ENCODE measurements around the gene EPB41. TPM values are rescaled to one million over a fixed set of nuclear protein-coding genes. Genes with fewer than 3 reads are reported as not detected.
"Not testable (repeated sequence)": the region's sequence is repeated elsewhere in the genome, so short reads cannot be mapped to it uniquely, and the experiment has no call there.

Gene EPB41
- total RNA-seq, 3 donors from 2014 or later, result 64.3 to 66.3 (median 65.8) TPM

DNA sequence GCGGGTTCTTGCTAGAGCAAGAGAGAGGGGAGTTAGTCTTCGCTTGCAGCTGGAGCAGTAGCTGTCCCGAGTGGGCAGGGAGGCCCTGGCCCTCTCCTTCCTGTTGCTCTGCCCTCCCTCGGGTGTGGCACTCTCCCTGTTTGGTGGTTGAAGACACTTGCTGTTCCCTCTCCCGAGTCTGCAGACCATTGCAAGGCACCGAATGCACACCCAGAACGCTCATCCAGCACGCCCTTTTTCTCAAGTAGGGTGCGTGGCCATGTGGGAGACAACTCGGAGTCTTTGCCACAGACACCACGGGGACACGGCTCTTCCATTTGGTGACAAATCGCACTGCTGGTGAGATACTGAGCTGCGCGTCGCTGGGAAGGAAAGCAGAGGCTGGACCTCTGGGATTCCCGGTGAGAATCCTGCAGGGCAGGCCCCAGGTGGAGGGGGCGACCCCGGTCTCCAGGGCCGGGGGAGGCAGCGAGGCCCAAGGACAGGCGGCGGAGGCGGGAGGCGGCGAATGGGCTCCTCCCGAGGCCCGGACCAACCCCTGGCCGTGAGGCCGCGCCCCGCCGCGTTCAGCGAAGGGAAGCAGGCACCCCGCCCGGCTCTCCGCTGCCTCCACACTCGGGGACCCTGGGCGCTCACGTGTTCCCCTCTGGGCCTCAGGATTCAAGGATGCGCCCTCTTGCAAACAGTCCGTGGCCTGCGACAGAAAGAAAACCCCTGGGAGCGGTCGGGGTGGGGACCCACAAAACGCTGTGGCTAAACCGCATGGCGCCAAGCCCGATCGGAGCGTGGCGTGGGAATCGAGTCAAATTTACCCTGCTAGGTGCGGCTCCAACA, 219.7 kb downstream of the EPB41 start:
- no peak overlapping the region for H3K4me3 Mint-ChIP-seq
- H3K4me1 Mint-ChIP-seq (ENCODE audit: low read depth), result no peaks in the 10 kb centered on the region
- no peaks in the 10 kb centered on the region for H3K9me3 Mint-ChIP-seq
- ATAC-seq (peak; percentile 38 to 69), DNase-seq (no peak)
- H3K36me3 Mint-ChIP-seq (ENCODE audit: insufficient read depth), result no peaks in the 10 kb centered on the region
- peaks cover 12% of the 10 kb centered on the region for H3K27me3 Mint-ChIP-seq (ENCODE audit: low read depth)

DNA sequence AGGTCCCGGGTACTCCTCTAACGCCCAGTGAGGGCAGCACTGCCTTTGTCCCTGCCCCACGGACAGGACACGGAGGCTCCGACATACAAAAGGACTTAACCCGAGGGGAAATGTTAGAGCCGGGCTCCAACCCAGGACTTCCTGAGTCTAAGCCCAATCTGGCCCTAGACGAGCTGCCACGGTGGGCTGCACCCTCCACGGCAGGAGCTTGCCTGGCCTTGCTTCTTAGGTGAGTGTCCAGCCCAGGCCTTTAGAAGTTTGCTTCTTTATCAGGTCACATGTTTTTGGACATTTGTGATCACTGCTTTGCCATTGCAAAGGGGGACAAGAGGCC, 220.3 kb downstream of the EPB41 start:
- Mint-ChIP-seq H3K27me3 (ENCODE audit: low read depth) (peaks cover 12% of the 10 kb centered on the region), H3K36me3 (ENCODE audit: insufficient read depth) (no peaks in the 10 kb centered on the region), H3K4me1 (ENCODE audit: low read depth) (no peaks in the 10 kb centered on the region), H3K4me3 (no peak overlapping the region), H3K9me3 (no peaks in the 10 kb centered on the region)
- DNase-seq (no peak), ATAC-seq (peak in 1 of 2 donors; percentile 35)

DNA sequence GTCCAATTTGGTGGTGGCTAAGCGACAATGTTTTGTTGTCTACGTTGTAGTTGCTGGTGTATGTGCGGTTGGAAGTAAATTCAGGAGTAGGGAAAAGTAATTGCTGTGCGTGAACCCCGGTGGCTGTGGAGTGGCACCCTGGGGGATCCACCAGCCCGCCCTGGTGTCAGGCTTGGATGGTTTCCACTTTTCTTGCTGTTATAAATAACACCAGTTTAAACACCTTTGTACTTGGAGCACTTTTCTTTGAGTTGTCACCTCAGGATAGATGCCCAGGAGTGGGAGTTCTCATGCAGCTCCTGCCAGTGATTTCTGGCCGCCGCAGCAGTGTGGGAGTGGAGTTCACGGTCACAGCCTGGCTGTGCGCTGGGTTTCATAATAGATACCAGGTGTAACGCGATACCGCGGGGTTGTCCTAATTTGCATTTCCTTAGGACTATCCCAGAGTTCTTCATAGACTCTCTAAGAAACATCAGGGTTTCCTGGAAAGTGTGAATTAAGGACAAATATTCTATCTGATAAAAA, 222.1 kb downstream of the EPB41 start:
- no peaks in the 10 kb centered on the region for H3K9me3 Mint-ChIP-seq
- H3K27me3 Mint-ChIP-seq (ENCODE audit: low read depth), result peaks cover 12% of the 10 kb centered on the region
- no peaks in the 10 kb centered on the region for H3K4me1 Mint-ChIP-seq (ENCODE audit: low read depth)
- H3K36me3 Mint-ChIP-seq (ENCODE audit: insufficient read depth), result no peaks in the 10 kb centered on the region
- ATAC-seq (no peak), DNase-seq (no peak)
- H3K4me3 Mint-ChIP-seq, result no peak overlapping the region

DNA sequence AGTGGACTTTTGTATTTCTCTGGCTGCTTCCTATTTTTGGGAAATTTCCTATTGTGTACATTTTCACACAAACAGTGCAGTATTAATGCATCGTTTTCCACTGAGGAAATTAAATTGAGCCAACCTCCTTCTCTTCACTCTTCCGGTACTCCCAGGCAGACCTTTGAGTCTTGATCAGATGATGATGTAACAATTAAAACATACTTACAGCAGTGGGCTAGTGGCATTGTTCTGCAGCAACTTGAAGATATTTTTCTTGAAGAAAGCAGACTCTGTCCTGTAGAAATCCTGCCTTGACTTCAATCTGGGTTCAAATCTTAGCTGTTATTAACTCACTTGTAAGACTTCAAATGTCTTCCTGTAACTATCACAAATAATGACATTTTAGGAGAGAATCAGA, 228.3 kb downstream of the EPB41 start:
- Mint-ChIP-seq H3K27me3 (ENCODE audit: low read depth) (no peaks in the 10 kb centered on the region), H3K9me3 (no peaks in the 10 kb centered on the region), H3K4me1 (ENCODE audit: low read depth) (no peaks in the 10 kb centered on the region), H3K36me3 (ENCODE audit: insufficient read depth) (peaks cover 29% of the 10 kb centered on the region), H3K4me3 (no peak overlapping the region)
- ATAC-seq, result no peak
- no peak for DNase-seq

DNA sequence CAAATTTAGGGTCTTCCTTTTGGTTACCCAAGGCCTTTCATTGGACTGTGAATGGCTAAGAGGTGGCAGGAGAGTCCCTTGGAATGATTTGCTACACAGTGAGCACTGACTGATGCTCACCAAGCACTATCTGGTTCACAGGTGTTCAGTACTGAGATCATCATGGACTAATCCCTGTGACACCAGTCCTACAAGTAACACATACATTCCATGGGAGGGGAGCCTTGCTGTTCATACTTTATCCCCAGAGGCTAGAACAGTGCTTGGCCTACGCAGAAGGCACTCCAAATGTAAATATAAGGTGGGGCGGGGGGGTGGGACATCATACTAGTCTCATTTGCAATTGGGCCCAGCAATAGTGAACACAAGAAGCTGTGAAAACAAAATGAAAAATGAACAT, 229.8 kb downstream of the EPB41 start:
- no peak overlapping the region for H3K4me3 Mint-ChIP-seq
- DNase-seq (no peak), ATAC-seq (no peak)
- no peaks in the 10 kb centered on the region for H3K4me1 Mint-ChIP-seq (ENCODE audit: low read depth)
- H3K9me3 Mint-ChIP-seq, result no peaks in the 10 kb centered on the region
- no peaks in the 10 kb centered on the region for H3K27me3 Mint-ChIP-seq (ENCODE audit: low read depth)
- peaks cover 43% of the 10 kb centered on the region for H3K36me3 Mint-ChIP-seq (ENCODE audit: insufficient read depth)

DNA sequence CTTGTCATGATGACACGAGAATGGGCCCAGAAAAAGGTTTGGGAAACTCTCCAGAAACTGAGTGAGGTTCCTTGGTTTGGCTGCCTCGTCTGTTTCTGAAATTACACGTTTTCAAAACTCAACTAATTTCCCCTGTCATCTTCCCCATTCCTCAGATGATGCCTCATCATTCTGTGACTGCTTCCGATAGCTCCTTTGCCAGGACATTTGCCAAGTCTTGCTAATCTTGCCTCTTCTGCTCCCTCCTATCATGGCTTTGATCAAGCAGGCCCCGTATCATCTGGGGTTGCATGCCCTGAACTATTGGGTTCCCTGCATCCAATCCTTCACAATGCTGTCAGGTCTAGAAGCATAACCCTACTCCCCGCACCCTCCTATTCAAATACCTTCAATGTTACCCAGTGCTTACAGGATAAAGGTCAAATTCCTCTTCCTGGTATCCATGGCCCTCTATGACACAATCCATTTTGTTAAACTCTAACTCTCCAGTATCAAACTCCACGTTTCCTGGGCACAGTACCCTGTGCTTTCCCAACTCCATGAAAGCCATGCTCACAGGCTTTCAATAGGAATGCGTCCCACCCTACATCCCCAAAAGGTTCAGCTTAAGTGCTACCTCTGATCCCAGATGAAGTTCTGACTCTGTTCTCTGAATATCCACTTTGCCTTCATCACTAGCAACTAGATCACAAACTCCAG, 231.5 kb downstream of the EPB41 start:
- no peak overlapping the region for H3K4me3 Mint-ChIP-seq
- H3K36me3 Mint-ChIP-seq (ENCODE audit: insufficient read depth), result peaks cover 53% of the 10 kb centered on the region
- no peak for ATAC-seq
- H3K9me3 Mint-ChIP-seq, result no peaks in the 10 kb centered on the region
- H3K4me1 Mint-ChIP-seq (ENCODE audit: low read depth), result no peaks in the 10 kb centered on the region
- no peak for DNase-seq
- H3K27me3 Mint-ChIP-seq (ENCODE audit: low read depth), result no peaks in the 10 kb centered on the region

DNA sequence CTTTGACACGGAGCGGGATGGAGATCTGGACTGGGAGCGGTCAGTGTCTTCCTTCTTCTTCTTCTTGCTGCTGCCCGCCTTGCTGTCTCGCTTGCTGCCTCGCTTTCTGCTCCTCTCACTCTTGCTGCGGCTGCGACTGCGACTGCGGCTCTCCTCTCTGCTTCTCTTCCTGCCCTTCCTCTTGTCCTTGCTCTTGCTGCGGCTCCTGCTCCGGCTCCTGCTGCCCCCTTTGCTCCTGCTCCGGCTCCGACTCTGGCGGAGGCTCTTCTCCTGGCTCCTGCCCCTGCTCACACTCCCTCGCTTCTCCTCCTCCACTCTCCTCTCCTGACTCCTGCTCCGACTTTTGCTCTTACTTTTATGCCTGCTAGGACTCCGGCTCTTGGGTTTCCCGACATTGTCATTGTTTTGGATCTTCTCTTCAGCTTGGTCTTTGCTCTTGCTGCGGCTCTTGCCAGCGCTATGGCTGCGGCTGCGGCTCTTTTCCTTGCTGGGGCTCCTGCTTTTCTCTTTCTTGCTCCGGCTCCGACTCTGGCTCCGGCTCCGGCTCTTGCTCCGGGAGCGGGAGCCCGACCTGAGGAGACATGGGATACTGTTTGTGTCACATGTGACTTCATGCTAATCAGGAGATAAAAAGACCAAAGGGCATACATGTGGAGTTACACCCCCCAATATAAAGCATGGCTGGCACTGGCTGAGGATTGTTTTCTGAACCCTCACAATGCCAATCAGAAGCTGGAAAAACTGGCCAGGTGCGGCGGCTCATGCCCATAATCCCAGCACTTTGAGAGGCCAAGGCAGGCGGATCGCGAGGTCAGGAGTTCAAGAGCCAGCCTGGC, 234.5 kb downstream of the EPB41 start:
- Mint-ChIP-seq H3K4me1 (ENCODE audit: low read depth) (no peaks in the 10 kb centered on the region), H3K4me3 (no peak overlapping the region), H3K9me3 (no peaks in the 10 kb centered on the region), H3K27me3 (ENCODE audit: low read depth) (no peaks in the 10 kb centered on the region), H3K36me3 (ENCODE audit: insufficient read depth) (peaks cover 65% of the 10 kb centered on the region)
- DNase-seq, result no peak
- ATAC-seq, result no peak

DNA sequence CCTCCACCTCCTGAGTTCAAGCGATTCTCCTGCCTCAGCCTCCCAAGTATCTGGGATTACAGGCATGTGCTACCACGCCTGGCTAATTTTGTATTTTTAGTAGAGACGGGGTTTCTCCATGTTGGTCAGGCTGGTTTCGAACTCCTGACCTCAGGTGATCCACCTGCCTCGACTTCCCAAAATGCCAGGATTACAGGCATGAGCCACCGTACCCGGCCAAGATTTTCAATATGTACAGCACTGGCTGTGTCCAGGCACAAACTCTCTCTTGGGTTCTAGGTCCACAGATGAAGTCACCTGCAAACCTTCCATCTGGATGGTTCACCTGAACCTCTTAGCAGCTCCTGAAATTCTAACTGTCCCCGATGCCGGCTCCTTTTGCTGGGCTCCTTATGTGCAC, 236.0 kb downstream of the EPB41 start:
- not testable (repeated sequence) for DNase-seq; H3K4me3 Mint-ChIP-seq; ATAC-seq; H3K4me1 Mint-ChIP-seq (ENCODE audit: low read depth); H3K27me3 Mint-ChIP-seq (ENCODE audit: low read depth); H3K9me3 Mint-ChIP-seq
- H3K36me3 Mint-ChIP-seq (ENCODE audit: insufficient read depth), result peaks cover 64% of the 10 kb centered on the region

DNA sequence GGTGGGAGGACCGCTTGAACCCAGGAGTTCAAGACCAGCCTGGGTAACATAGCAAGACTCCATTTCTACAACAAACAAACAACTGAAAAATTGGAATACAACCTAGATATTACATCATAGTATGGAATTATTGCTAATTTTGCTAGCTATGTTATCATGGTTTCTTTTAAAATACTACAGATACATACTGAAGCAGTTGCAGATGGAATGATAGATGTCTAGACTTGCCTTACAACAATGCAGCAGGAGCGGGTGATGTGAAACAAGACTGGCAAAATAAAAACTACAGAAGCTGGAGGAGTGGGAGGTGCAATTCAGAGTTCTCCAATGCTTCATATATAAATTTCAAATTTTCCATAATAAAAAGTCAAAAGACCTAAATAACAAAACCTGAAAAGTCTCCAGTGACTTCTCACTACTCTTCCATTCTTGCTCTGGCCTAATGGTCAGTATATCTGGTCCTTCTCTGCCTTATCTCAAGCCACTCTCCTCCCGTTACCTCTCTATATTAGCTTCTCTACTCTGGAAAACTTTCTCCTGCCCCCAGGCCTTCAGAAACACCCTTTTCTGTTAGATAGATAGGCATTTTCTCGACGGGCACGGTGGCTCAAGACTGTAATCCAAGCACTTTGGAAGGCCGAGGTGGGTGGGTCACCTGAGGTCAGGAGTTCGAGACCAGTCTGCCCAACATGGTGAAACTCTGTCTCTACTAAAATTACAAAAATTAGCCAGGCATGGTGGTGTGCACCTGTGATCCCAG, 237.9 kb downstream of the EPB41 start:
- no peak for ATAC-seq
- H3K27me3 Mint-ChIP-seq (ENCODE audit: low read depth), result no peaks in the 10 kb centered on the region
- H3K4me1 Mint-ChIP-seq (ENCODE audit: low read depth), result no peaks in the 10 kb centered on the region
- H3K9me3 Mint-ChIP-seq, result no peaks in the 10 kb centered on the region
- no peak for DNase-seq
- peaks cover 53% of the 10 kb centered on the region for H3K36me3 Mint-ChIP-seq (ENCODE audit: insufficient read depth)
- H3K4me3 Mint-ChIP-seq, result no peak overlapping the region

DNA sequence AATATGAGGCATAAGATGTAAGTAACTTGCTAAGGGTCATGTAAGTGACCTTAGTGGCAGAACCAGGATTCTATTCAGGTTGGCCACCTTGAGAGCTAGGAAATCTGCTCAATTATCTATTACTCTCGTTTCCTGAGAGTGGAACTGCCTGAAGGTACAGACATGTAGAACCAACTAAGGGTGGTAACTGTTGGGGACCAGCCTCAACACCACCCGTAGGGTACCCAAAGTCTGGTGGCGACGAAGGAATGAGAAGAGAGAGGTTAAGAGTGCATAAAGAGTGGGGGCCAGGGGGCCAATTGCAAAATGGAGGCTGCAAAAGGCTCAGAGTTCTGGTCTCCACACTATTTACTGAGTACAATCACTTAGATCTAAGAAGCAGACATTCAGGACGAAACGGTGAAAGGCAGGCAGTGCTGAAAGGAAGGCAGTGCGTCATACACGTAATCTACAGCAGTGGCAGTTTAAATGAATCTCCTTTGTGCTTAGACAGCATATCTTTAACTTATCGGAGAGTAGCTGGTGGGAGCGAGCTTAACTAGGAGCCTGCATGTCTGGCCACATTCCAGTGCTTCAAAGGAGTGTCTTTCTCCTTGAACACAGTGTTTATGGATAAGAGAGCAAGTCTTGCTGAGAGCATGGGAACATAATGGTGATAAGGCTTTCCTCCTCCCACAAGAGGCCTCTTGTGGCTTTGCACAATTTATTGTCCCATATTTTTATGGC, 242.3 kb downstream of the EPB41 start:
- Mint-ChIP-seq H3K4me1 (ENCODE audit: low read depth) (peaks cover 4% of the 10 kb centered on the region), H3K36me3 (ENCODE audit: insufficient read depth) (peaks cover 28% of the 10 kb centered on the region), H3K4me3 (no peak overlapping the region), H3K9me3 (no peaks in the 10 kb centered on the region), H3K27me3 (ENCODE audit: low read depth) (no peaks in the 10 kb centered on the region)
- no peak for ATAC-seq
- DNase-seq, result no peak

DNA sequence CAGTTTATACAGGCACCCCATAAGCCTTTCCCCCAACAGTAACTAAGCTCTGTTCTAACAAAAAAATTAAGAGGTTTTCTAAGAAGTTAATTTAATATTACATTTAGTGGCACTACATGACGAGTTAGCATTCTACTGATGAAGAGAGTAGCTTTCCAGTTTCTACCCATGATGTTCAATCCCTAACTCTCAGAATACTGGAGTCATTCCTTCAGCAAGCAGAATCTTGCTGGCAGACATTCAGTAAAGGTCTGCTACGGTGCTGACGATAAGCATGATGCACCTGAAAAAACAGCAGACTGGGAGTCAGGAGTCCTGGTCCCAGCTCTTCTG, 242.9 kb downstream of the EPB41 start:
- Mint-ChIP-seq H3K4me3 (no peak overlapping the region), H3K9me3 (no peaks in the 10 kb centered on the region), H3K36me3 (ENCODE audit: insufficient read depth) (peaks cover 23% of the 10 kb centered on the region), H3K27me3 (ENCODE audit: low read depth) (no peaks in the 10 kb centered on the region), H3K4me1 (ENCODE audit: low read depth) (peaks cover 4% of the 10 kb centered on the region)
- DNase-seq (no peak), ATAC-seq (no peak)

DNA sequence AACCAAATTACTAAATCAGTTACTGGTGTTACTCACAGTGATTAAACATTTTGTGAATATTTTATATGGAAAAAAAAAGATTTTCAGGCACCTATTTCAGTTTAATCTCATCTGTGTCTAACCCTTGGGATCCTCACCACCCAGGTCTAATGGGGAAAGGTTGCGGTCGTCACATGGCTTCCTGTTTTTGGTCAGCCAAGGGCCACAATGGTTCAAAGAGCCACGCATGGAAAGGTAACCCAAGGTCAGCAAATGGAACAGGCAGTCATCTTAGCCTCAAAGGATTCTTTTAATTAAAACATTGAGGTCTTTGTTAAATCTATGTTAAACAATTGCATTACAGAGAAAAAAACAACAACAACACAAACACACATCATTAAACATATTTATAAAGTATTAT, 245.4 kb downstream of the EPB41 start:
- Mint-ChIP-seq H3K36me3 (ENCODE audit: insufficient read depth) (peaks cover 23% of the 10 kb centered on the region), H3K27me3 (ENCODE audit: low read depth) (no peaks in the 10 kb centered on the region), H3K4me3 (no peak overlapping the region), H3K9me3 (no peaks in the 10 kb centered on the region), H3K4me1 (ENCODE audit: low read depth) (peaks cover 22% of the 10 kb centered on the region)
- no peak for DNase-seq
- ATAC-seq, result no peak

DNA sequence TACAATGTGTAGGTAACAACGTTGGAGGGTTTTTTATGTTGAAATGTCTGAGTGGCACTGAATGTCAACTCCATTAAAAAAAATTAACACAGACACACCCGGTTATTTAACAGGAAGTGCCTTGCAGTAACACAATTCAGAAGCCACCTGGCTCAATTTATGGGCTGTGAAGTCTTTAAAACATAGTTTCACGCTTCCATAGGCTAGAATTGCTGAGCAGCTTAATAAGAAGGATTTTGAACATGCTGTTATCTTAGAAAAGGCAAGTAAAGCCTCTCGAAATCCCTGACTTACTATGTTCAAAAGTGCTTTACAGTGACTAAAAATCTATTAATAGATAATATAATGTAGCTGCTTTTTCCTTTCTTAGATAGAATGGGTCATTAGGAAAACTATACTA, 247.7 kb downstream of the EPB41 start:
- H3K27me3 Mint-ChIP-seq (ENCODE audit: low read depth), result no peaks in the 10 kb centered on the region
- no peak for DNase-seq
- peaks cover 25% of the 10 kb centered on the region for H3K36me3 Mint-ChIP-seq (ENCODE audit: insufficient read depth)
- no peak overlapping the region for H3K4me3 Mint-ChIP-seq
- no peaks in the 10 kb centered on the region for H3K9me3 Mint-ChIP-seq
- ATAC-seq, result no peak
- H3K4me1 Mint-ChIP-seq (ENCODE audit: low read depth), result peaks cover 44% of the 10 kb centered on the region

Measured in activated T-cell treated with anti-CD3 and anti-CD28 coated beads, Interleukin-2, amount 50 U/mL, for 4 hours (primary cell).